Stimulated activated CD4-positive, alpha-beta T cell treated with anti-CD3 and anti-CD28 coated beads, Interleukin-12 subunit alpha, Interleukin-12 subunit beta, amount 100 ng/mL, for 4 hours (primary cell): ENCODE results near the gene HIP1.
"Not testable (repeated sequence)": the region's sequence is repeated elsewhere in the genome, so short reads cannot be mapped to it uniquely, and the experiment has no call there.

Experiments
- DNase-seq: peaks from one replicate; pipeline ENCODE4 v3.0.0-alpha.2; 2020

HIP1 gene

DNA sequence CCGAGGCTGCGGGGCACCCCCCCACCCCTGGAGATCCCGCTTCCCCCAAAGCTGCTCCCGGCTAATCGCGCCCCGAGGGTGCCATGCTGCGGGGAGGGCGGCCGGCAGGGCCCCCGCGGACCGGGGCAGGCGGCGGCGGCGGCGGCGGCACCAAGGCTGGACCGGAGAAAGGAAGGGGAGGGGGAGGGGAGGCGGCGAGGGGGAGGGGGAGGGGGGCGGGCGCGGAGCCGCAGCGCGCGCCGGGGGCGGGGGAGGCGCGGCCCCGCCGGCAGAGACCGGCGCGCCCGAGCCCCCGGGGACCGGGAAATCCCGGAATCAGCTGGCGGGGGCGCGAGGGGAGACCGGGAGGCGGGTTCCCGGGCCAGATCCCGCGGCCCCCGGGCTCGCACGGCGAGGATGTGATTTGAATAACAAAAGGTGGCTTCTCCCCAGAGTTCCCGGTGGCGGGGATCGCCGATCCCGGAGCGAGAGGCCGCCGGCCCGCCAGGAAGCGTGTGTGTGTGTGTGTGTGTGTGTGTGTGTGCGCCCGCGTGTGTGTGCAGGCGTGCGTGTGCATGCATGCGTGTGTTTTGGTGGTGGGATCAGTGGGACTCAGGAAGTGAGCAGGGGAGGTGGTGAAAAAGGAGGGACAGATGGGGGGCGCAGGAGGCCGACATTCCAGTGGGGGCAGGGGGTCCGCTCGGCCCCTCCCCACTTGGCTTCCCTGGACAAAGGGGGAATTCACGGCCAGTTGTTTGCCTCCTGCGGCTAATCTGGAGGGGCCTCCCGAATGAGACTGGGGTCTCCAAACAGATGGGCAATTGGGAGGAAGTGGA is 99.5 kb downstream of the HIP1 start:
- DNase-seq, result peak; percentile 28

DNA sequence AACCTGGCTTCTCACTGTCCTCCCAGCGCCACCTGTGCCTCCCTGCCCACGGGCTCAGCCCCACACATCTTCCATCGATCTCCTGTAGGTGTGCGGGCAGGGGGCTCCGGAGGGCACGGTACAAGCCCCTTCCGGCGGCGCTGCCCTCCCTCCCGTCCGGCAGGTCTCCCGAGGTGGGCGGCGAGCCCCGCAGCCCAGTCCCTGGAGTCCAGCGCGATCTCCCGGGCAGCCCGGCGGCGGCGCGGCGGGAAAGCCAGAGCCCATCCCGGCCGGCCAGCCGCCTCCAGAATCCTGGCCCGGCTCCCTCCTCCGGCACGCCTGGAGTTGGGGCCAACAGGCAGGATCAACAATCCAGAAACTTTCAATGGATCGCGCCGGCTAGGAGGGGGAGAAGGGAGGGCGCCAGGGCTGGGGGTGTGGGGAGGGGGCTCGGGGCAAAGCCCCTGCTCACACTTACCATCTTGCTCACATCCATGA is 100.1 kb downstream of the HIP1 start:
- DNase-seq, result no peak

DNA sequence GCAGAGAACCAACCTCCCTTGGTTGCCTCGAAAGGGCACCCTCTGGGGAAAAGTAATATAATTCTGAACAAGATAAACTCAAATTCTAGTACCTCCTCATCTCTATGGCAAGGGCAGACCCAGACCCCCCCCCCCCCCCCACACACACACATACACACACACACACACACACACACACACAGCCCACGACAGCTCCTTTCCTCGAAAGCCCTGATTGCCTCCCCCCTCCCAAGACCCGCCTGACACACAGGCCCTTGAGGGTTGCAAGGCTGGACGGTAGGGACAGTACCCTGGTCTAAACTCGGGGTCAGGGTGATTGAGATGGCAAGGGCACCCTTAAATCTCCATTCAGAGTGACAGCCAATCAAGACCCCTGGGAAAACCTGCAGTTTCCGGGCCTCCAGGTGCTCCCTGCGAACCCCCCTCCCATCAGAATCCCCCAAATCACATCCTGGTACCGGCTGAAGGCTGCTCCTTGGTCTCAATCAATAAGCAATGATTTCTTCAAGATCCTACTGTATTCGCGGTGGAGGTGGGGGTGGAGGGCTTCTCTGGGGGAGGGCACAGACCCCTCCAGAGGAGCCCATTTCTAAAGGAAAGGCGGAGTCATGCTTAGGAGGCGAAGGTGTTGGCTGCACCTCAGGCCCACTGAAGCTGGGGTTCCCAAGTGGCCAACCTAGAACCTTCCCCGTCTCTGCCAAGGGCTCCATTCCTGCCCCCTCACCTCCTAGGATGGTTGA is 100.7 kb downstream of the HIP1 start:
- no peak for DNase-seq

DNA sequence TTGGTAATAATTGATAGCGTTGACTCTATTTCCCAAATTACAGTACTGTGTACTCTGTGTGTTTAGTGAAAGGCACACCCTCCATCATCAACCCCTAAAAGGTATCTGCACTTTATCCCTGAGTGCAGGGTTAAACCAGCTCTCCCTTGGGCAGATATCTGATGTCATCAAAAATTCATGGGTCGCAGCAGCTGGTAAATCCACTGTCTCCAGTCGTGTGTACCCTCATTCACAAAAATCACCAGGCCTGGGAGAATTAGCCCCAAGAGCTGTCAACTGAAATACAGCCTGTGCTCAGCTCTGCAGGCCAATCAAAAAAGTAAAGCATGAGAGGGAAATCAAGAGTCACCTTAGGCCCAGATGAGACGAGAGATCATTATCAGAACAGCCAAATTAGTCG is 103.7 kb downstream of the HIP1 start:
- no peak for DNase-seq

DNA sequence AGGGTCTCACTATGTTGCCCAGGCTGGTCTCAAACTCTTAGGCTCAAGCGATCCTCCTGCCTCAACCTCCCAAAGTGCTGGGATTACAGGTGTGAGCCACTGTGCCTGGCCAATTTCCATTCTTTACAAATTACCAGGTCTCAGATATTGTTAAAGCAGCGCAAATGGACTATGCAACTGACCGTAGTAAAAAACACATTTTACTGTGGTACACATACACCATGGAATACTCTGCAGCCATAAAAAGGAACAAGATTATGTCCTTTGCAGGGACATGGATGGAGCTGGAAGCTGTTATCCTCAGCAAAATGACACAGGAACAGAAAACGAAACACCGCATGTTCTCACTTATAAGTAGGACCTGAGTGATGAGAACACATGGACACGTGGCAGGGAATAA is 106.2 kb downstream of the HIP1 start:
- not testable (repeated sequence) for DNase-seq

DNA sequence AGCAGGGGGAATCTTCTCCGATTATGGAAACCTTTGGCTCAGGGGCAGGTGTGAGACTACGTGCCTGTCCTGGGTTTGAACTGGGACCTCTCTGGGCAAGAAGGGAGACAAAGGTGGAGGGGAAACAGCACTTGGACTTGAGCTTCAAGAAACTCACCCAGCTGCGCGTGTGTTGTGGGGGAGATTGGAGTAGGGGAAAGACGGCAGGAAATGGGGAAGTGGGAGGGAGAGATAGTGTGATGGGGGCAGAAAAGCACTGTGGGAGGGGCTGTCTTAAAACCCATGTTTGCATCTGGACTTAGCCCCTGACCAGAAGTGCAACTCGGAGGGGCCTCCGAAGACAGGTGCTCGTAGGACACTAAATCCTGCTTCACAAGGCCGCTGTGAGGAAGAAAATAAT is 107.0 kb downstream of the HIP1 start:
- no peak for DNase-seq

DNA sequence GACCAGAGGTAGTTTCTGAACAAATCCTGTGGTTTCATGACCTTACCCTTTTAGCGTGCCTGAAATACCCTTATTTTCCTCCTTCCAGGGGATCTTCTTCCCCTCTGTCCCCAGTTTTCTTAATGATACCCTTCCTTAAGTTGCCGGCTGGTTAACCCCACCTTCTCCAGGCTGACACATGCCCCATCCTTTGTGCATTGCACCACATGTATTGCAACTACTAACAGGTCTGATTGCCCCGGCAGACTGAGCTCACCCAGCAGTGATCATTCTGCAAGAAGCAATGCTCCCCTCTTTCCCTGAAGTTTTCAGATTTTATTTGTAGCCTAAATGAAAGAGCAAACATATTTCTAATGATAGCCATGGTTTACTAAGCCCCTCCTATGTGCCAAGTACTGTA is 108.2 kb downstream of the HIP1 start:
- DNase-seq, result no peak

DNA sequence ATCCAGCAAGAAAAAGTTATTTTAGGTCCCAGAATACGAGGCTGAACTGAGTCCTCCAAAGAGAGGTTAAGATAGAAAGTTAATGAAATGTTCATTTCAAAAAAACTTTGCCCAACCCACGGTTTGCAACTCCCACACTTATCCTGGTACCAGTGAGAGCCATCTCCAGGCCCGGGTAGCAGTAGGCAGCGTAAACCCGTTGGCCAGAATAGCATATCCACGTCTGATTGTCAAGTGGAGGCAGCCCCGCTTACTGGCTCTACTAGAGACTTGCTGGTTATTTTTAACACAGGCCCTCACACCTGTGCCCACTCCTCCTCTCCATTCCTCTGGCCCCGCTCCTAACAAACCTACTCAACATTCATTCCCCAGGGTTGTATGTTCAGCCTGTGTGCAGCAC is 109.7 kb downstream of the HIP1 start:
- no peak for DNase-seq

DNA sequence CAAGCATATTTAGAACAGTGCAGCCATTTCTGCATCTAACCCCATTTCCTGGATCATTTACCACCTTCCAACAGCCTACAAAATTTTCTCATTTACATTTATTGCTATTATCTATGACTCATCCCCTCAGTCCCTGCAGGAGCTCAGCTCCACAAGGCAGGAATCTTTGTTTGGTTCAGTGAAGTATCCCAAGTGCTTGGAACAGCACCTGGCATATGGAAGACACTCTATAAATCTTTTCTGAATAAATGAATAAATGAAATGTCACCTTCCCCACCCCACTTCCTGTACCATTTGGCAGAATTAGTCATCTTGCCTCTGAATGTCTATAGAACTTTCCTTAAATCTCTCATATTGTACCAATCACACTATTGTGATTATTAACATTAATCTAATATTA is 110.7 kb downstream of the HIP1 start:
- no peak for DNase-seq

DNA sequence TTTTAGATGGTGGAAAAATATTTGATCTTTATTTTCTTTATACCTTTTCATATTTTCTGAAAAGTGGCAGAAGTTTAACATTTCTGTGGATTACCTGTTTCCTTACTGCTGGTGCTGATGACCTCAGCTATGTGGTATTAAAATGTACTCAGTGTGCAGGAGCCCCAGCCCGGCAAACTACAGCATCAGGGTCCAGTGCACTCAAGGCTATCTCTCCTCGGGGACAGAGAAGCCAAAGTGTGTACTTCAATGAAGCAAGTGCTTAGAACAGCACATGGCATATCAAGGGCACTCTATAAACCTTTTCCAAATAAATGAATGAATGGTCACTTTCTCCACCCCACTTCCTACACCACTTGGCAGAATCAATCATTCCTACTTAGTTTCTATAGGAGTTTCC is 111.8 kb downstream of the HIP1 start:
- DNase-seq, result no peak

DNA sequence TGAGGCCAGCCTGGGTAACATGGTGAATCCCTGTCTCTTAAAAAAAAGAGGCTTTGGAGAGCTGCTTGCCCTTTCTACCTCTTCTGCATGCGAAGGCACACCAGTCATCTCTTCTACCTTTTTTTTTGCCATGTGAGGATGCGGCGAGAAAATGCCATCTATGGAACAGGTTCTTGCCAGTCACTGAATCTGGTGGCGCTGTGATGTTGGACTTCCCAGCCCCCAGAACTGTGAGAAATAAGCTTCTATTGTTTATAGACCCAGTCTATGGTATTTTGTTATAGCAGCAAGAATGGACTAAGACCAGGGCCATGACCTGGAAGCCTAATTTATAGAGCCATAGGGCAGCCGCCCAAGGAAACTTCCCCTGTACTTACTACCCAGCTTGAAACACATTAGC is 112.9 kb downstream of the HIP1 start:
- DNase-seq, result no peak

DNA sequence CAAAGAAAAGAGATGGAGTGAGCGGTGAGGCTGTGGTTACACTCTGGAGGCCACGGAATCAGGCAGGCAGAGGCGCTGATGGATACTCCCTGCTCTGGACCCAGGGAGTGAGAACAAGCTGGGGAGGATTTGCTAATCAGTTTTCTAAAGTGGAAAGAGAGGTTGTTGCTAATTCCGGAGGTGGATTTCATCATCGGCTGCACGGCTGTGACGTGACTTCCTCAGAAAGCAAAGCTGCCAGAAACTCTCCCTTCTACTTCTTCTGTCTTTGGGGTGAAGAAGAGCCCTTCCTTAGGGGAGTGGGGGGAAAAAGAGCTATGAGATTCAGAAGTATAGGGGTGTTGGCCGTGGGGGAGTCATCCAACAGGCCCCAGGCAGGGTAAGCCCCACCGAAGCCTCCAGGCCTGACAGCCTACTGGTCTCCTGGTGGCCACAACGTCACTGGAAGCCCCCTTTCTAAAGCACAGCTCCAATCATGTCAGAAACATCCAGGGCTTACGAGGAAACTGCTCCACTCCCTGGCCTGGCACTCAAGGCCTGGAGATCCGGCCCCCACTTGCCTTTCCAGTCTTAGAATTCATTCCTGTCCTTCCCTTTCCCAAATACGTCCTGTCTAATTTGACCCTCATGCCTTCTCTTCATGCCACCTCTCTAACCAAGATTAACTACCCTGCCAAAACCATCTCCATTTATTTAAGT is 114.5 kb downstream of the HIP1 start:
- no peak for DNase-seq

DNA sequence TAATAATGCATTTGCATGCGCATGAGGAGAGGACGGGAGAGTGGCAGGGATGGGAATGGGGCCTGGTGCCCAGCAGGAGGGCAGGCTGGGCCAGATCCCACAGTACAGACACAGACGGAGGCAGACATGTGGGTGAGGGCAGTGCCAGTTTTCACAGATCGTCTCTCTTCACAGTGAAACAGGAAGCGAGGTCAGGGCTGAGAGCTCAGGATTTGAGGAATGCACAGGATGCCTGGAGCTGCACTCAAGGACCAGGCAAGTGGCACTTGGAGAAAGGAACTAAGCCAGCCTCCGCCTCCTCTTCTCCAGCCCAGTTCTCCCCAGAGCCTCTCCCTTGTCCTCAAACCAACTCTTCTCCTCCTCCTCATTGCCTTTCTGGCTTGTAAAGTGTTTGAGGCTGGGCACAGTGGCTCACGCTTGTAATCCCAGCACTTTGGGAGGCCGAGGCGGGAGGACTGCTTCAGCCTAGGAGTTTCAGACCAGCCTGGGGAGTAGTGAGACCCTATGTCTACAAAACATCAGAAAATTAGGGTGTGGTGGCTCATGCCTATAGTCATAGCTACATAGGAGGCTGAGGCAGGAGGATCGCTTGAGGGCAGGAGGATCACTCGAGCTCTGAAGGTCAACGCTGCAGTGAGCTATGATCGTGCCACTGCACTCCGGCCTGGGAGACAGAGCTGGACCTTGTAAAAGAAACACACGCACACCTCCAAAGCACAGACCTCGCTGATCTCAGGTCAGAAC is 115.2 kb downstream of the HIP1 start:
- no peak for DNase-seq

DNA sequence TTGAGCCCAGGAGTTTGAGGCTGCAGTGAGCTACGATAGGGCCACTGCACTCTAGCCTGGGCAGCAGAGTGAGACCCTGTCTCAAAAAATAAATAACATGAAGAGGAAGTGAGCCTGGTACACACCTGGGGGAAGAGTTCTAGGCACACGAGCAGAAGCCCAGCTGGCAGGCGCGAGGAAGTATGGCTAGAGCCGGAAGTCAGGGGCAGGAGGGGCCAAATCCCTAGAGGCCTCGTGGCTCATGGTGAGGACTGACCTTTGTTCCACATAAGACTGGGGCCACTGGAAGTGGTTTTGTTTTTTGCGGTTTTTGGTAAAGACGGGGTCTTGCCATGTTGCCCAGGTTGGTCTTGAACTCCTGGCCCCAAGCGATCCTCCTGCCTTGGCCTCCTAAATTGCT is 117.6 kb downstream of the HIP1 start:
- no peak for DNase-seq

DNA sequence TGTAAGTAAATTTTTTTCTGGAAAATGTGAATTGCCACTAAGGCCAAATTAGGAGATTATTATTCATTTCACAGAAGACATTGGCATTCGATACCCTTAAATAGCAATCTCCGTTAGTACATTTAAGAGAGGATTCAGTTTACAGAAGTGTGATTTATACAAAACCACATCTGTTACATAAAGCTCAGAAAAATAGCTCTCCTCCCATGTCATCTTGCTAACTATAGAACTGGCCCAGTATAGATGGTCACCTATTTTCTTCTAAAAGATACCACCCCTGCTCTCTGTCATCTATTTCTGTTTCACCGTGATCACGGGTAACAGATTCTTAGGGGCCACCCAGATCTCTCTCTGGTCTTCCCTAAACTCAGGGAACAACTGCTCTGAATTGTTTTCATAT is 119.1 kb downstream of the HIP1 start:
- DNase-seq, result no peak

DNA sequence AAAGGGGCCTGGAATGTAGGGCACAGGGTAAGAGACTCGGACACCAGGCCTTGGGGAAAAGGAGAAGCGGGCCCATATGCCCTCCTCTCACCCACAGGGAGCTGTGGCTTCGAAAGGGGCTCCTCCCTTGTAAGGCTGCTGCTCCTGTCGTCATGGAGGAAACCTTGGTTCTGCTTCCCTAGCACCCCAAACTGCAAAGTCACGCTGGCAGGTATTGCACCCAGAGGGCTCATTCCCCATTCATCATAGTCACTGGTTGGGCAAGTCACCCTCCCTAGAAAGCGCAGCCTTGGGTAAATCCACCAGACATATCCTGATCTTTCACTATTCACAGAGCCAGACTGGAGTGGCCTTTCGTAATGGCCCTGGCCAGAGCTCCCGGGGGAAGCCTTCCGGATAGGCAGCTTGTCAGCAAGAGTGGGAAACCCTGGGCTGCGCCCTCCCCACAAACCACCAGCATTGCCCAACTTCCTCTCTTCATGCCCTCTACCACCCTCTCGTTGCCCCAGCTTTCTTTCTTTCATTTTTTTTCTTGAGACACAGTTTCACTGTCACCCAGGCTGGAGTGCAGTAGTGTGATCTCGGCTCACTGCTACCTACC is 121.0 kb downstream of the HIP1 start:
- DNase-seq, result peak; percentile 13

DNA sequence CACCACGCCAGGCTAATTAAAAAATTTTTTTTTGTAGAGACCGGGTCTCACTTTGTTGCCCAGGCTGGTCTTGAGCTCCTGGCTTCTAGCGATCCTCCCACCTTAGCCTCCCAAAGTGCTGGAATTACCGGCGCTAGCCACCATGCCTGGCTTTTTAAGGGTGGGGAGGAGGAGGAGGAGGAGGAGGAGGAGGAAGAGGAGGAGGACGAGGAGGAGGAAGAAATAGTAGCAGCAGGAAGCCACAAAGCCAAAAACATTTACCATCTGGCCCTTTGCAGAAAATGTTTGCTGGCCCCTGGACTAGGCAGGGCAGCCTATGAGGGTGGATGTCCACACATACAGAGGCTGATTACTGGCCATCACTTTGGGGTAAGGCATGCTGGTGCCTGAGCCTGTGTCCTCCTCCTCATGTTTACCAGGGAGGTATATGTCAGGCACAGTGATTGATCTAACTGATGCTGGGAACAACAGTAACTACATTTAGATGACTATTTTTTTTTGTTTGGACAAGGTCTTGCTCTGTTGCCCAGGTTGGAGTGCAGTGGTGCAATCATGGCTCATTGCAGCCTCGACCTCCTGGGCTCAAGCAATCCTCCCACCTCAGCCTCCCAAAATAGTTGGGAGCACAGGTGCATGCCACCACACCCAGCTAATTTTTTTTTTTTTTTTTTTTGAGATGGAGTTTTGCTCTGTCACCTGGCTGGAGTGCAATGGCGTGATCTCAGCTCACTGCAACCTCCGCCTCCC is 122.1 kb downstream of the HIP1 start:
- DNase-seq, result no peak

DNA sequence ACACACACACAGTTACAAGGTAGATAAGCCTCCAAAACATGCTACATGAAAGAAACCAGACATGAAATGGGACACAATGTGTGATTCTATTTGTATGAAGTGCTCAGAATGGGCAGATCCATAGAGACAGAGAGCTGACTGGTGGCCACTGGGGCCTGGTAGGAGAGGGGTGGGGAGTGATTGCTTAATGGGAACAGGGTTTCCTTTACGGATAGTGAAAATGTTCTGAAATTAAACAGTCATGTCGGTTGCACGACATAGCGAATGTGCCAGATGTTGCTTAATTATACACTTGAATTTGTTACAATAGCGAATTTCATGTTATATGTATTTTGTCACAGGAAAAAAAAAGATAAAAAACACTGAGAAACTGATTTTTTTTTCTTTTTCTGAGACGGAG is 124.3 kb downstream of the HIP1 start:
- no peak for DNase-seq

DNA sequence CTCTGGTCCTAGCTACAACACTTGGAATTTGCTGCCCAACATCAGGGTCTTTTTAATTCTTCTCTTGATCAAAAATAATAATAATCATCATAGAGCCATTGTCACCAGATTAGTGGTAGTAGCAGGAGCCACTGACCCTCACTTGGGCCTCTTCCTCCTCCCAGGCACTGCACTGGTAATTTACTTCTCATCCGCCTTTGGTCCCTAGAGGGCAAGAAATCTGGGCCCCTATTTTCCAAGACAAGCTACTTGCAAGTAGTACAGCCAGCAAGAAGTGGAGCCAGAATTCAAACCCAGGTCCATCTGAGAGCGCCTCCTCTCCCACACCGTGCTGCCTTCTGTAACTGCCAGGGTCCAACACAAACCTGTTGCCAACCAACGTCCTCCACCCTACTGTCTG is 125.4 kb downstream of the HIP1 start:
- no peak for DNase-seq

DNA sequence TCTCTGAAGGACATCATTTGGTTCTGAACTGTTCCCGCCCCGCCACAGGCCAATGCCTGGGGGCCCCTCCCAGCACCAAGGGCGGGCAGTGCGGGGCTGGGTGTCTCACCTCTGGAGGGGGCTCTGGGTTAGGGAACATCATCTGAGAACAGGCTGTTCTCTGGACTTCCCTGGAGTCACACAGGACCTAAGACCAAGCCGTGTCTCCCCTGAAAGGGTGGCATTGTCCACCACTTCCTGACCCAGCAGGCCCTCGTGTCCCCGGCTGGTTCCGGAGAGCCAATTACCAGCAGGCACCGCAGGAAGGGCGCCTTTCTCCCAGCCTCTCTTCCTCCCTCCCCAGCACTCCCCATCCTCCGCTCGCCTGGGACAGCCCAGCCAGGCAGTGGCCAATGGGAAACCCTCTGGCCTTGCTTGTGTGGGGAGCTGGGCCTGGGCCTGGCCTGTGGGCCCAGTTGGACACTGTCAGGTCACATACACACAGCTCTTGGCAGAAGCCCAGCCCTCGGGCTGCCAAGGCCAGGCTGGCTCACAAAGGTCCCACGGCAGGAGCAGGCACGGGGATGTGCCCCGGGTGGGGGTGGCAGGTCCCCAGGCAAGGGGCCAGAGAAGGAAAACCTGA is 127.1 kb downstream of the HIP1 start:
- DNase-seq, result no peak

DNA sequence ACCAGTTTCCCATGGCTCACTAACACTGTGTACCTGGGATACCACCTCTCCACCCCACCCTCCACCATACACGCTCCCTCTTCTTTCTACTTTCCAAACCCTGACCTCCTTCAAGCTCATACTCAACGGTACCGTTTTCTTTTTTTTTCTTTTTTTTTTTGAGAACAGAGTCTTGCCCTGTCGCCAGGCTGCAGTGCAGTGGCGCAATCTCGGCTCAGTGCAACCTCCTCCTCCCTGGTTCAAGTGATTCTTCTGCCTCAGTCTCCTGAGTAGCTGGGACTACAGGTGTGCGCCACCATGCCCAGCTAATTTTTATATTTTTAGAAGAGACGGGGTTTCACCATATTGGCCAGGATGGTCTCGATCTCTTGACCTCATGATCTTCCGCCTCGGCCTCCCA is 129.3 kb downstream of the HIP1 start:
- DNase-seq, result not testable (repeated sequence)
